Activated effector memory CD4-positive, alpha-beta T cell treated with anti-CD3 and anti-CD28 coated beads, Interleukin-2, amount 50 U/mL, for 16 hours (primary cell): Measurements from ENCODE around the gene AFAP1L2.

ENCODE experiments used
- DNase-seq: peaks from one replicate; pipeline ENCODE4 v3.0.0-alpha.2; 2020

Gene AFAP1L2

DNA sequence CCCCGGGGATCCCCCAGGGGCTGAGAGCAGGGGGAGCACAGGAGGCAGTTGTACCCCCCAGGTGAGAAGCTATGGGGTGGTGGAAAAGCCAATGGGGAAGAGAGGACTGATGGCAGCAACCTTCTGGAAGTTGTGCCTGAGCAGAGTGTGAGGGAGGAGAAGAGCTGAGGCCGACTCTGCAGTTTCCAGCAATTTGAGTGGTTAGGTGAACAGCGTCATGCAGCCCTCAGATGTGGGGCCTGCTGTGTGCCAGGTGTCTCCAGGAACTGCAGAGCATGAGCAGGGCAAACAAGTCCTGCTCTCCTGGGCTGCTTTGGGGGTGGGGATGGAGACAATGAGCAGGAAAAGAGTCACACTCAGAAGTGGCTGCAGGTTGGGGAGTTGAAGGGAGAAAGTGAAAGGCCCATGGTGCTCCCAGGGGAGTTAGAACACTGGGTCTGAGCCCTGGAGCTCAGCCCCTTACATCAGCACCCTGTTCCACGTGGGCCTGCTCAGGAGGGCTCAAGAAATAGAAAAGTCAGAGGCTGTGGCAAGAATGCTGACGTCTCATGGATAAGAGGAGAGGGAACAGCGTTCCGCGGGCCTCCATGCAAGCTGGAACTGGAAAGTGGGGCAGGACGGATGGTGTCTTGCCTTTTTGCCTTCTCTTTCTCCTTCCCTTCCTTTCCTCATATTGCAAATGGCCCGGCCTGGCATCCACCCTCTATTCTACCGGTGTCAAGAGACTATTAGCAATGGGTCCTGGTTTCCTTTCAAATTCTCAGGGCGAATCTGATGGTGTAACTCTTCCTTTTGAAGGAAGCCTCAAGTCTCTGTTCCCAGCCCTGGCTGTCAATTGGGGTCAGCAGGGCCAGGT is 4.0 kb upstream of the AFAP1L2 start:
- DNase-seq, result no peak

DNA sequence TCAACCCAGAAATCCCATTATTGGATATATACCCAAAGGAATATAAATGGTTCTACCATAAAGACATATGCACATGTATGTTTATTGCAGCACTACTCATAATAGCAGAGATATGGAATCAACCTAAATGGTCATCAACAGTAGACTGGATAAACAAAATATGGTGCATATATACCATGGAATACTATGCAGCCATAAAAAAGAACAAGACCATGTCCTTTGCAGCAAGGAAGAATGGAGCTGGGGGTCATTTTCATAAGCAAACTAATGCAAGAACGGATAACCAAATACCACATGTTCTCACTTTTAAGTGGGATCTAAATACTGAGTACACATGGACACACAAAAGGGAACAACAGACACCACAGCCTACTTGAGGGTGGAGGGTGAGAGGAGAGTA is 2.2 kb upstream of the AFAP1L2 start:
- no peak for DNase-seq

DNA sequence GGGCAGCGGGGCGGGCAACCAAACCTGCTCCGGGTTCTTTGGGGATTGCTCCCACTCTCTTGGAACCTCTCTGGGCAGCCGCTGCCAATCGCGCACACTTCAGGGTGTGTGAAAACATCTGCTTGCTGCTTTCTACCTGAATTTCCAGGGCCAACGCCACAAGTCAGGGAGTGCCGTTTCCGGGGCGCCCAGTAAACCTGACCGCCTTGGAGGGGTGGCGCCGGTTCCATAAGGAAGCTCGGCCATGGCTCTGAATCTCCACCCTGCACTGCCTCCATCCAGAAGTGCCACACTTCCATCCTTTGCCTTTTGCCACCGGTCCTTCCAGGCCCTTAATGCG is 679 bp upstream of the AFAP1L2 start:
- DNase-seq, result no peak

DNA sequence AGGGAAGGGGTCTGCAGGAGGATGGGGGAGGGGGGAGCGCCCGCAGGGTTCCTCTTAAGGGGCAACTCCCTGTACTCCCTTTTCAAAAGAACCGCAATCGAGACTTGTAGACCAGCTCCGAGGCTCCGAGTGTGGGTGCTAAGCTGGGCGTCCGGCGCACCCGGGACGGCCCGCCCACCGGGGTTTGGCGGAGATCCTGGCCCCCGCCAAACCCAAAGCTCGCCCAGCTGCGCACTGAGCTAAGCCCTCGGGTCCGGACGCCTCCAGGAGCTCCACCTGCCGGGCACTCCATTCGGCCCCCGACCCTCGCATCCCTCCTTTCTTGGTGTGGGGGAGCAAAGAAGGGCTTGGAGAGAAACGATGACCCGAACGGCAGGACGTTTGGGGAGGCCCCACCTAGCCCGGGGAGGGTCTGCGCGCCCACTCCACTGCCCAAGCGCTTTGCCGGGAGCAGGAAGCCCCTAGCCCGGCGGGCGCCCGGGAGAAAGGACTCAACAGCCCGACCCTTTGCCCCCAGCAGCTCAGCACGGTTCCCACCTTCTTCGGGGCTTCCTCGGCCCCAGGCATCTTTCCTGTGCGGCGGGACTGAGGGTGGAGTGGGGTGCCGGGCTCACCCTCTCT is 651 bp downstream of the AFAP1L2 start:
- DNase-seq, result no peak

DNA sequence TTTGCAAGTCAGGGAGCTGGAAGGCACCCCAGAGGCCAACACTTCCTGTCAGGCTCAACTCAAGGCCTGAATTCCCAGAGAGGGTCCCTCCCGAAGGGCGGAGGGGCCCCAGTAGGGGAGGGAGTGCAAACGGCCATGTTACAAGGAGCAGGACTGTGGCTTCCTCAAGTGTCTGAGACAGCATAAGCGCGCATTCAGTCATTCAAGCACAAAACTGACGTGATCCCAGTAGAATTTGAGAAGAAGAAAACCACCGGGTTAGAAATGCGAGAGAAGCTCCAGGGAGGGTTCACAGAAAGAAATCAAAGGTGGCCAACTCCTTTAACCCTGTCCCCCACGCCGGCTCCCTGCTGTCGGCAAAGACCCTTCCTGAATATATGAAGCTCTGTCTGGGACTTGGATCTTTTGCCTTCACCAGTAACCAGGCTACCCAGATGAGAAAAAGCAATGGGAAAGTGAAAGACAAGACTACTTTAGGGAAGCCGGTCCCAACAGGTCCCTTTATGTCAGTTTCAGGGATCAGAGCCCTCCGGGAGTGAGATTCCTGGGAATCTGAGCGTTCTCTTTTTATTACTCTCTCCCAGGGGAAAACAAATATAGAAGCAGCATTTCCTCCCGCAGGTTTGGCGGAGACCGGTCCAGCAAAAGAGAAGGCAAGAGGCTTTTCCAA is 1.3 kb downstream of the AFAP1L2 start:
- DNase-seq, result no peak

DNA sequence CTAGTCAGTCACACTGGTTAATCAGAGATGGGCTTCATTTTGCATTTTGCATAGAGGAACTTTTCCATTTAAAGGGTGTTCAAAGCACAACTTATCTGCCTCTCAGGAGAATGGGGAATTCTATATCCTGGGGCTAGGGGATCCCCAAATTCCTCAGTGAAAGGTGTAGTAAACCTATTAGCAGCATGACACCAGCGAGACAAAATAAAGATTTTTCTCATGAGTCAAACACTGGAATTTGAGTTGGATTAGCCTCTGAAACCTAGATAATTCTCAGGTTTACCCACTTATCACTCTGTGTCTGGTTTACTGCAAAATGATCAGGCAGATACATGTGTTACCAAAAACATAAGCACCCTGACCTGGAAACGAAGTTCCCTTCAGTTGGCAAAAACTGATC is 2.1 kb downstream of the AFAP1L2 start:
- DNase-seq, result no peak

DNA sequence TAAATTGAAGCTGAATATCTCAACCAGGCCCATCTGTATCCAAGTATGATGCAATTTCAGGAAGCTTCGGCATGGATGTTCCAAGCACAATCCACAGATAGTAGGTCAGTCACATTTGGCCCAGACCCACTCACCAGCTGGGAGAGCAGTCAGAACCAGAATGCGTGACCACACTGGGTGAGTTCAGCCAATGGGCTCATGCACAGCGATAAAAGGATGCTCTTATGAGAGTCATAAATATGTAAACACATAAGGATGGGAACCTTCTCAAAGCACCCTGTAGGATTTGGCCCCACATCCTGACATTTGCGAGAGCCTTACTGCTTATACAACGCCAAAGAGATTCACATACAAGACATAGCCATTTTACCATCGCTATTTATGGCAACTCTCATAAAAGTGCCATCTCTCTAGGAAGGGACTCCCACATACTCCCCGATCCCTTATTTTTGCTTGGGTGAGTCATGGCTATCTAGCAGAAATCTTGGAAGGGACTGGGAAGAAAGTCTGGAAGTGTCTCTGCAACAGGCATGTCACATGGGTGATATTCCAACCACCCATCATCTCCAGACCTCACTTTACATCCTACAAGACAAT is 3.0 kb downstream of the AFAP1L2 start:
- DNase-seq, result no peak

DNA sequence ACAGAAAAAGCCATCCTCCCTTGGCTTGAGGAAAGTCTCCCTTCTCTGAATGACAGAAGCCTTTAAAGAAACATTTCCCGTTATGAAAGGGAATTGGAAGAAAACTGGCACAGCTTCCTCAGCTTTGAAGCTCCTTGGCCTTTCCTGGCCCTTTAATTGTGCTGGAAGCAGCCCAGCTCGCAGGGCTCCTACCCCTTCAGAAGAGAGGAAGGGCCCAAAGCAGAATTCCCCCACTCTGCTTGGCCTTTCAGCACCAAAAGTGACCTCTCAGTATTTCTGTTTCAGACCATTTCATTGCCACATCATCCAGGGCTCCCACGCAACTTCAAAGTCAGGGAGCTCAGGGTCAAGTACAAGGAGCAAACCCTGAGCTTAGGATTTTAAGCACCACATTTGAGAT is 4.2 kb downstream of the AFAP1L2 start:
- no peak for DNase-seq

DNA sequence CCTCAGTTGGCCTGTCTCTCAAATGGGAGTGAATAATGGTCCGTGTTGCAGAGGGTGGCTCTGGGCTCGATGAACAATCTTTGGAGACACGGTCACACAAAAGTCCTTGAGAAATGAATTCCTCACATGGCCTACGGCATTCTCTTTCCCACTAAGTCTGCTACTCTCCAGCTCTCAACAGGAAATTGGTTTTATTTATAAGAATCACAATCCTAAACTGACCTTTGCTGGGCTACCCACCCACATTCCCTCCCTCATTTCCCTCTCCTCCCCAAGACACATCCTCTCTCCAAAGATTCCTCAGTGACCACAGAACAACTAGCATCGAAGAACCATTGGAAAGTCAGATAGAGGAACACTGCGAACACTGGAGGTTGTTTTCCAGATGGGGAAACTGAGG is 4.7 kb downstream of the AFAP1L2 start:
- DNase-seq, result no peak

DNA sequence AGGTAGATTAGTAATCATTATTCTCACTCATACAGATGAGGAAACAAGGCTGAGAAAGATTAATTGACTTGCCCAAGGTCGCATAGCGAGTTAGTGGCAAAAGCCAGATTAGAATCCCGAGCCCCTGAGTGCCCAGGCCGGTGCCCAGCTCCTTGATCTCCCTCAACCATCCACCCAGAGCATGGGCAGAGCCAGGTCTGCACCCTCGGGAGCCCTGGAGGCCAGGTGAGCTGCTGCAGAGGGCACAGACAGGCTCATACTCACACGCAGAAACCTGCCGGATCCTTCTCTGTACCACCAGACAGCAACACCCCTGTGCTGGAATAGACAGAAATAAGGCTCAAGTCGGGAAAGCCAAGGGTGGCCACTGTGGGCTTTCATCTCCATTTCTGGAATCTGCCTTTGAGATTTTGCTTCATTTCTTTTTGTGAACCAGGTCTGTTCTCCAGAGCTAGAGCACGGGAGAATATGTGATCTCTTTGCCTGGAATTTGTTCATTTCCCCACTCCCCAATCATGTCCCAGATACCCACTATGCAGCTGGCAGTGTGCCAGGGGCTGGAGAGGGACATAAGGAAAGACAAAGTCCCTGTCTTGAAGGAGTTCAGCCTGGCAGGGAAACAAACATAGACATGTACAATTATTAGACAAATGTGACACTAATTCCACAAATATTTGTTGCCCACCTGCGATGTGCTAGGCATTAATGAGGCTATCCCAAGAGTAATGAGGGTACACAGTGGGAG is 5.5 kb downstream of the AFAP1L2 start:
- DNase-seq, result no peak

DNA sequence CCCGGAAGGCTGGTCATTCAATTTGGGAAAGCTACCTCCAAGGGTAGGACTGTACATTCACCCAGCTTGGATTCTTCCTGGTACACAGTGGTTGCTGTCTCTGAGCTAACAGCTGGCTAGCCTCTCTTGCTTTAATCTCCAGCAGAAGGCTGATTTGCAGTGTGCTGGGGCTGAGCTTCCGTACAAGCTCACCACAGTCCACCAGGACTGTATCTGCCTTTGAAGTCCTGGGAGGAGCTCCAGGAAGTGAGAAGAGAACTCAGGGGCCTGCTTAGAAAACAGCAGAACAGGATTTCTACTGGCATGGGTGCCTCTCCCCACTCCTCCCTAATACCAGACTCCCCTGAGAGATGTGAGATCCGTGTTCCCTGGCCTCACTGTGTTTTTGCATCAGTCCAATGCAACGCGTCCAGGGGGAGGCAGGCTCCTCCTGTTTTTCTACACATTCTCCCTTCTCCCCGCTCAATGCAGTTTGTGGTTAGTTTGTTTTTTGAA is 6.6 kb downstream of the AFAP1L2 start:
- no peak for DNase-seq

DNA sequence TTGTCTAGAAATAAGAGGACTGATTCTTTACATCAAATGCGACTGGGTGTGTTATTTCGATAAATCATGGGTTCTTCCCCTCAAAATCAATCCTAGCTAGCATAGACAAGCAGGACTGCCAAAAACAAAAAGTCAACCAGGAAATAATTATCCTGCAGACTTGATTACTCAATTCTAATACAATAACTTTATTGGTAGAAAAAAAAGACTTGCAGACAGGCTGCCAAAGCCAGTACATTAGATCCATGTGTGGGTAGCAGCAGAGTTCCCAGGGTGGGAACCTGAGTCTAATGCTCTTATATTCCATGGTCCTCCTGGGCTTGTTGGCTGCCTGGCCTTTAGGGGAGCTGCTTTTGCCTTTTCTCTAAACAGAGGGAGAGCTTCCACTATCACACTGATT is 7.8 kb downstream of the AFAP1L2 start:
- no peak for DNase-seq

DNA sequence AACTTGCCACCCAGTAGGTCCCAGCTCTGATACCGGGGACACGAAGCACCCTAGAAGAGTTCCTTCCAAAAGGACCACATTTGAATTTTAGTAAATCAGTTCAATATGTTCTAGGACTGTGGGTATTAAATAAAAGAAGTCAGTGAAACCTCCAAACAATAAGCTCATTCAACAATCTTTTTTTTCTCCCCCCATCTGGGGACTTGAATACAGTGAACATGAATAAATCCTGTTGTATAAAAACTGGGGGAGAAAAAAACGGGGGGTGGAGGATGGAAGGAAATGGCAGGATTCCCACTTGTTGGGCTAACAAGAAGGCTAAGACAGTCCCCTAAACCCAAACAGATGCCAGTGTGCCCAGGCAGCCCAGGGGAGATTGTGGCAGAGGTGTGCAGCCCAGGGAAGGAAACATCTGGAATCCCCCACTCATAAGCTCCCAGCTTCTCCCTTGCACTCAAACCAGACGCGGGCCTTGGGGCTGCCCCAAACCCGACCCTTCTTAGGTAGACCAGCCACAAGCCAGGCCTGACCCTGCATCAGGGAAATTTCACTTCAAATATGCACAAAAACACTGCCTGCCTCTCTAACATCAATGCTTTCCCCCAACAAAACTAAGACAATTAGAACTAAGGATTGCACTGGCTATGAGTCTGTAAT is 8.8 kb downstream of the AFAP1L2 start:
- DNase-seq, result no peak

DNA sequence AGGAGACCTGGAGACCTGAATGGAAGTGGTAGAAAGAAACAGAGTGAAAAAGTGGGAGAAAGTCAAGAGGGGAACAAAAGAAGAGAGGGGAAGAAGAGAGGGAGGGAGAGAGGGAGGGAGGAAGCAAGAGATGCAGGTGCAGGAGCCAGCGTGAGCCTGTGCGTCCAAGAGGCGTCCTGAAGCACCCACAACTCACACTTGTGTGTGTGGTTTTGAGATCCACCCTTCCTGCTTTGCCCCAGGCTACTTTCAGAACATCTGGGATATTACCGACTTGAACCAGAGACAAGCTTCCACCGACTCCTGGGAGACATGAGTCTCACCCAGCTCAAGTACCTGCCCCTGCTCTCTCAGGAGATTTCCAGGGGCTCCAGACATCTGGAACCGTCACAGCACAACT is 9.8 kb downstream of the AFAP1L2 start:
- DNase-seq, result no peak

DNA sequence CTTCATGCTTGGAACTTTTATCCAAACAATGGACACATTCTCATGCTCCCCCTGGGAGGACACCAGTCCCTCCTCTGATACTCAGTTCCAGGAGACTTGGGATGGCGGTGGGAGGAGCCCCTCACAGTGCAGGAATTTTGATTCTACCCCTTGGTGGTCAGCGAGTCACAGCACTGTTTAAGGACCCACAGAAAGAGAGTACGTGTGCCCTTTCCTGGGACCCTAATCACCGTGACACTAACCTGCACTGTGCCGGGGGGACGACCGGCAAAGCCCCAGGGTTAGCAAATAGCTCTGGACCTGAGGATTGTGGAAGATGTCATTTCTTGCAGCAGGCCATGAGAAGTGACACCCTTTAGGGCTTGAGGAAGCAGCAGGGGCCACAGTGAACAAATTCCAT is 10.4 kb downstream of the AFAP1L2 start:
- no peak for DNase-seq

DNA sequence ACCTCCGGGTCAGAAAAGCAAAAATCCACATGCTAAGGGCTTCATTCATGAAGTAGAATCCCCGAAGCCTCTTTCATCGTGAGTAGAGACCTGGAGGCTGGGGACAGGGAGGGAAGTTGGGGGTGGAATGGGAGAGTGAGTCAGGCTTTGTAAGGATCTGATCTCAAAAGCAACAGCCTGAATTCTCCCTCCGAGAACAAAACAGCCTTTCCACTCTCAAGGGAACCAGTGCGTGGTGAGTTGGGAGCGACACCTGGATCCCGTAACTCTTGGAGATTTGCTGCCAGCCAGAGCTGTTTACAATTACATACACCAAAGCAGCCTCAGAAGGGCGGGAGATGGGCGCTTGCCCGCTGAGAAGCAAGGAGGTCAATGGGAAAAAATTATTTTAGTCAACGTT is 10.8 kb downstream of the AFAP1L2 start:
- DNase-seq, result no peak

DNA sequence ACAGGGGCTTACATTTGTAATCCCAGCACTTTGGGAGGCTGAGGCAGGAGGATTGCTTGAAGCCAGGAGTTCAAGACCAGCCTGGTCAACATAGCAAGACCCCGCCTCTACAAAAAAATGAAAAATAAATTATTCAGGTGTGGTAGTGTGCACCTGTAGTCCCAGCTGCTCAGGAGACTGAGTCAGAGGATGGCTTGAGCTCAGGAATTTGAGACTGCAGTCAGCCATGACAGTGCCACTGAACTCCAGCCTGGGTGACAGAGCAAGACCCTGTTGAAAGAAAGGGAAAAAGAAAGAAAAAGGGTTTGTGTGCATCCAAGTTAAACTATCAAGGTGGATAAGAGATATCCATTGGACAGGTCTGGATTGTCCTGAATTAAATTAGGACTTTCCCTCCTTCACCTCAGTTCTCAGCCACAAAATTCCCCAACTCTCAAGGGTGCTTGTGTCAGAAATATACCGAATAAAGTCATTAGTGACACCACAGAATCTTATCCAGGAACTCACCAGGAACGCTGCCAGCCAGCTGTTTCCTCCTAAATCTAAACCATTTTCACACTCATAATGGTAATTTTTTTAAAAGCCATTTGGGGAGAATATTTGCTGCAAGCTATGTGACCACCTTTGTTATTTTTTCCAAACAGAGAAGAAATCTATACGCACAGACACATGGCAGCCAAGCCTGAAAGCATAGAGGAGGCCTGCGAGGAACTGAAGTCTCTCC is 12.0 kb downstream of the AFAP1L2 start:
- DNase-seq, result no peak

DNA sequence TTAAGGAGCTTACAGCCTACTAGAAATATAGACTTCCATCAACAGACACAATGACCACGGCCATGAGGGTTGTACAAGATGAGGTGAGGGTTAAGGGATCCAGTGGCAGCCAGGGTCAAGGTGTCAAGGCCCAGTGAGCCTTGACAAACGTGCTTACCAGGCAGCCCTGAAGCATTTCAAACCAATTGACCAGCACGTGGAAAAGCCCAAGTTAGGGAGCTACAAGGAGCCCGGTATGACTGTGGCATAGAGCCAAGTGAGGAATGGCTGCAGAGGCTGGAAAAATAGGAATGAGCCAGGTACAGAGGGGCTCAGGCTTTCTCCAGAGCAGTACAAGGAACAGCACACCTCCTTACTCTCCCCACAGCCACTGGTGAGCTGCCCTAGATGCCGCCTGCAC is 12.7 kb downstream of the AFAP1L2 start:
- DNase-seq, result no peak

DNA sequence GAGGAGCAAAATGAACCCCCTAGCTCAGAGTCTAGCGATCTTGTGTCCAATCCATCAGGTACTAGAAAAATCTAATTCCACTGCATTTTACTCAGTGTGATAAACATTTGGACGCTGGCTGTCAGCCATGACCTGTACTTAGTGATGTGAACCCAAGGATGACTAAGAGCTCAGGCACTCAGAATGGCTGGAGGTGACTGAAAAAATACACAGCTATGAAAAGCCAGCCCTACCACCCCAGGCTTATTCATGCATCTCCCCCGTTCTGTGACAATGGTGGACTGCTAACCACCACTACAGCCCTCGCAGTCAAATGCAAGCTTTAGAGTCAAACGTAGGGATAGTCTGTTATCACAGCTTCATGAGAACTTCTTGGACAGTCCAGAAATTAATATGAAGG is 14.9 kb downstream of the AFAP1L2 start:
- no peak for DNase-seq

DNA sequence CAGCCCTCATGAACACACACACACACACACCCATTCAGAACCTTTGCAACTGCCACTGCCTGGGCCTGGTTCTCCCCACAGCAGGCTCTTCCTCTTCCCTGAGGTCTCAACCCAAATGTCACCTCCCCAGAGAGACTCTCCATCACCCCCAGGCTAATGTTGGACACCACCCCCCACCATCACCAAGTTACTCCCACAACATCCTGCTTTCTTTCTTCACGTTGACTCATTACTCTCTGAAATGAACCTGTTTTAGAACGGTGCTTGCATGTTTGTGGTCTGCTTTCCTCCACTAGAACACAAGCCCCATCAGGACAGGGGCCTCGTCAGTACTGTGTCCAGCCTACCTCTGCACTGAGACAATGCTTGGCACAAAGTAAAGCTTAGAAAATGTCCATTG is 16.0 kb downstream of the AFAP1L2 start:
- no peak for DNase-seq

DNA sequence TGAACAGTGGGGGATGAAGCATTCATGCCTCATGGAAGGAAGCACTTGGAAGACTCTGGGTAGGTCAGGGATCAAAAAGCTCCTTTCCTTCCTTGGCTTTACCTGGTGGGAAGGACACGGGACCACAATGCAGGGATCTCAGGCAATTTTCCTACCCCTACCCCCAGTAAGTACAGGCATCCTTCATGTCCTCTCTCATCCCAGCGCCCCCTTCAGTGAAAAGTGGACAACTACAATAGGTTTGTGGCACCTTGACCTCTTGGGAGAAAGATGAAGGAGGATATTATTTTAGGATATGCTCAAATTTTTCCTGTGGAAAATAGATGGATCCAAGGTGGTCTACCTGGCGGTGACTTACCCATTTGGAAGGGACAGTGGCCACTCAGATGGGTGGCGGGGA is 16.5 kb downstream of the AFAP1L2 start:
- no peak for DNase-seq

DNA sequence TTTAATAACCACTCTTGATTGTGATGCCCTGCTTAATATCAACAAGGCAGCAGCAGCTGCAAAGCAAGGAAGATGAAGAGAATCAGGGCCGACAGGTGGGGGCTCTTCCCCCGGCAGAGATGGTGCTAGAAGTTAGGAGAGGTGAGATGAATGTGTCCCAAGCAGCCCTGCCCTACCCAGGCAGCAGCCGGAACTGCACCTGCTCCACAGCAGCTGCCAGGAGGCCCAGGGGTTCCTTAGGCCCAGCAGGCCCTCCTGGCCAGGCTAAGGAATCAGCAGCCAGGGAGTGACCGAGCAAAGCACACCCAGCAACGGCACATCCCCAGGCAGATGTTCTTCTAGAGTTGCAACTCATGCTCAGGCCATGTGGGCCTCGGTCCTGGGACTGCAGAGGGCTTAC is 17.9 kb downstream of the AFAP1L2 start:
- DNase-seq, result no peak
